ENCODE measurements around the gene DOLK. TPM values are rescaled to one million over a fixed set of nuclear protein-coding genes. Genes with fewer than 3 reads are reported as not detected.

The DOLK gene
- total RNA-seq, 1 experiment from 2014 or later = 14.8 TPM

GRCh38 chr9:128943832-128944620, 3.4 kb downstream of the DOLK start:
- Mint-ChIP-seq H3K9me3 (no peaks in the 10 kb centered on the region), H3K4me3 (no peak overlapping the region), H3K36me3 (peaks cover 9% of the 10 kb centered on the region), H3K27me3 (ENCODE audit: low read depth) (no peaks in the 10 kb centered on the region), H3K27ac (peak overlapping the region; percentile 25; the same call in 1 of the 2 replicates), H3K4me1 (peaks cover 11% of the 10 kb centered on the region)
- no peak for TF ChIP-seq EMX1 (CRISPR knock-in tag; IDR thresholded peaks at IDR 0.05)
- TF ChIP-seq E2F5 (CRISPR knock-in tag; IDR thresholded peaks at IDR 0.05) = no peak
- TF ChIP-seq IRF1 (CRISPR knock-in tag; IDR thresholded peaks at IDR 0.05) = no peak
- no peak for TF ChIP-seq ATF3 (CRISPR knock-in tag; conservative IDR thresholded peaks at IDR 0.05)
- no peak for TF ChIP-seq ZNF416 (CRISPR knock-in tag; IDR thresholded peaks at IDR 0.05)
- no peak for TF ChIP-seq USF2 (CRISPR knock-in tag; IDR thresholded peaks at IDR 0.05)
- no peak for TF ChIP-seq TP53 (CRISPR knock-in tag; IDR thresholded peaks at IDR 0.05)
- no peak for TF ChIP-seq HMGXB4 (CRISPR knock-in tag; IDR thresholded peaks at IDR 0.05)
- no peak for TF ChIP-seq STAT6 (CRISPR knock-in tag; conservative IDR thresholded peaks at IDR 0.05; ENCODE audit: low read depth)
- no peak for TF ChIP-seq CREM (CRISPR knock-in tag; IDR thresholded peaks at IDR 0.05)
- no peak for TF ChIP-seq GABPB1 (CRISPR knock-in tag; IDR thresholded peaks at IDR 0.05)
- no peak for TF ChIP-seq SOX15 (CRISPR knock-in tag; IDR thresholded peaks at IDR 0.05)
- TF ChIP-seq ZNF219 (CRISPR knock-in tag; IDR thresholded peaks at IDR 0.05; ENCODE audit: borderline replicate concordance) = no peak
- TF ChIP-seq NR3C1 (CRISPR knock-in tag; conservative IDR thresholded peaks at IDR 0.05; ENCODE audit: low read depth) = no peak
- TF ChIP-seq ZNF281 (CRISPR knock-in tag; IDR thresholded peaks at IDR 0.05) = no peak
- TF ChIP-seq CDX4 (CRISPR knock-in tag; IDR thresholded peaks at IDR 0.05; ENCODE audit: borderline replicate concordance) = no peak
- TF ChIP-seq CBFB (CRISPR knock-in tag; IDR thresholded peaks at IDR 0.05; ENCODE audit: low read depth) = no peak
- no peak for TF ChIP-seq ZNF263 (CRISPR knock-in tag; IDR thresholded peaks at IDR 0.05; ENCODE audit: low read depth)
- no peak for TF ChIP-seq HMGA2 (CRISPR knock-in tag; IDR thresholded peaks at IDR 0.05)
- TF ChIP-seq JUN (CRISPR knock-in tag; IDR thresholded peaks at IDR 0.05) = no peak
- no peak for ATAC-seq
- POLR2A ChIA-PET = no interaction called here
- CTCF ChIA-PET = interaction anchor here (1.6 kb wide), 1 partner anchor 15 kb away, joined by 4 read pairs; no protein-coding TSS in a partner anchor
- no peak for DNase-seq (ENCODE audit: low spot score)
